Adrenal gland (tissue), 5 donors: Measurements from ENCODE around the gene ZNF277.

Source experiments
- POLR2A ChIP-seq, 2 donors: fragments of 450-650 bp; IDR thresholded peaks; one replicate each; pipeline ENCODE4 v1.6.1; 2017; ENCODE audit warnings: antibody characterized with exemption in 2 of 2, mild to moderate bottlenecking in 2 of 2, moderate library complexity in 1 of 2
- TF ChIP-seq, protein P1 (sequence below), 6 experiments: fragments of 450-650 bp in 4 of 6; fragments of 200-600 bp in 2 of 6; sonication (generic) in 1 of 6; IDR thresholded peaks; 1 replicate in 5 of 6; 2 replicates in 1 of 6; pipeline versions ENCODE4 v1.5.1 to v1.8.0; 2016 to 2021; ENCODE audit warnings: antibody characterized with exemption in 6 of 6, mild to moderate bottlenecking in 2 of 6, moderate library complexity in 1 of 6
- donor health status: DM: no; HTN: no; CAD: no.

DNA sequence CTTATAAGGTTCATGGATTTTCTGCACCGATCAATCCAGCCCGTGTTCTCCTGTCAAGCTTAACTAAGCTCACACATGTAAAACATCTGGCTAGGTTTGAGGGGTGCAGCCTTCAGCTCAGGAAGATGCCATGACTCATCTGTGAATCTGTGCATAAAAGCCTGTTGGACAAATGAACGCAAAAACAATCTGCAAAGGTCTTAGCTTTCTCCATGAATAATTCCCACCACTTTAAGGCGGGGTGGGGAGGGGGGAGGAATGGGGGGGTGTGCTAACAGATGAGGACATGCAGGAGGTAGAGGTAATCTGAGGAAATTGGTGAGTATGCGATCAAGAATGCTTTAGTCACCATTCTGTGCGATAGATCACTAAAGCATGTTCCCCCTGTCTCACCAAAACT is 5.1 kb upstream of the ZNF277 start:
- TF ChIP-seq, protein P1, sequence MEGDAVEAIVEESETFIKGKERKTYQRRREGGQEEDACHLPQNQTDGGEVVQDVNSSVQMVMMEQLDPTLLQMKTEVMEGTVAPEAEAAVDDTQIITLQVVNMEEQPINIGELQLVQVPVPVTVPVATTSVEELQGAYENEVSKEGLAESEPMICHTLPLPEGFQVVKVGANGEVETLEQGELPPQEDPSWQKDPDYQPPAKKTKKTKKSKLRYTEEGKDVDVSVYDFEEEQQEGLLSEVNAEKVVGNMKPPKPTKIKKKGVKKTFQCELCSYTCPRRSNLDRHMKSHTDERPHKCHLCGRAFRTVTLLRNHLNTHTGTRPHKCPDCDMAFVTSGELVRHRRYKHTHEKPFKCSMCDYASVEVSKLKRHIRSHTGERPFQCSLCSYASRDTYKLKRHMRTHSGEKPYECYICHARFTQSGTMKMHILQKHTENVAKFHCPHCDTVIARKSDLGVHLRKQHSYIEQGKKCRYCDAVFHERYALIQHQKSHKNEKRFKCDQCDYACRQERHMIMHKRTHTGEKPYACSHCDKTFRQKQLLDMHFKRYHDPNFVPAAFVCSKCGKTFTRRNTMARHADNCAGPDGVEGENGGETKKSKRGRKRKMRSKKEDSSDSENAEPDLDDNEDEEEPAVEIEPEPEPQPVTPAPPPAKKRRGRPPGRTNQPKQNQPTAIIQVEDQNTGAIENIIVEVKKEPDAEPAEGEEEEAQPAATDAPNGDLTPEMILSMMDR (IDR thresholded peaks at IDR 0.05): no peak
- no peak for TF ChIP-seq POLR2A (IDR thresholded peaks at IDR 0.05)
